ENCODE results near the gene VWCE. TPM values are rescaled to one million over a fixed set of nuclear protein-coding genes. Genes with fewer than 3 reads are reported as not detected.
"Not testable (repeated sequence)": the region's sequence is repeated elsewhere in the genome, so short reads cannot be mapped to it uniquely, and the experiment has no call there.

VWCE gene
- total RNA-seq, 2 experiments from 2014 or later, result 0.79 to 5.5 TPM

- H3K9me2 ChIP-seq (ENCODE audit: insufficient read depth, low read length), result no peaks in the 10 kb centered on the region
- TF ChIP-seq, protein P1, sequence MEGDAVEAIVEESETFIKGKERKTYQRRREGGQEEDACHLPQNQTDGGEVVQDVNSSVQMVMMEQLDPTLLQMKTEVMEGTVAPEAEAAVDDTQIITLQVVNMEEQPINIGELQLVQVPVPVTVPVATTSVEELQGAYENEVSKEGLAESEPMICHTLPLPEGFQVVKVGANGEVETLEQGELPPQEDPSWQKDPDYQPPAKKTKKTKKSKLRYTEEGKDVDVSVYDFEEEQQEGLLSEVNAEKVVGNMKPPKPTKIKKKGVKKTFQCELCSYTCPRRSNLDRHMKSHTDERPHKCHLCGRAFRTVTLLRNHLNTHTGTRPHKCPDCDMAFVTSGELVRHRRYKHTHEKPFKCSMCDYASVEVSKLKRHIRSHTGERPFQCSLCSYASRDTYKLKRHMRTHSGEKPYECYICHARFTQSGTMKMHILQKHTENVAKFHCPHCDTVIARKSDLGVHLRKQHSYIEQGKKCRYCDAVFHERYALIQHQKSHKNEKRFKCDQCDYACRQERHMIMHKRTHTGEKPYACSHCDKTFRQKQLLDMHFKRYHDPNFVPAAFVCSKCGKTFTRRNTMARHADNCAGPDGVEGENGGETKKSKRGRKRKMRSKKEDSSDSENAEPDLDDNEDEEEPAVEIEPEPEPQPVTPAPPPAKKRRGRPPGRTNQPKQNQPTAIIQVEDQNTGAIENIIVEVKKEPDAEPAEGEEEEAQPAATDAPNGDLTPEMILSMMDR (conservative IDR thresholded peaks at IDR 0.05; ENCODE audit: low read length), result no peak
- no peak for TF ChIP-seq EZH2phosphoT487 (IDR thresholded peaks at IDR 0.05; ENCODE audit: borderline replicate concordance, low read depth, low read length)
- H2AFZ ChIP-seq (ENCODE audit: low read length), result no peak overlapping the region
- H3K36me3 ChIP-seq (ENCODE audit: insufficient read depth, low read length), result no peaks in the 10 kb centered on the region
- ChIA-PET POLR2A (interaction anchor here (0.6 kb wide), 1 partner anchor 16 kb away, joined by 3 read pairs; no protein-coding TSS in a partner anchor), CTCF (ENCODE audit: unreplicated experiment) (no interaction called here)
- no peak overlapping the region for H3K4me3 ChIP-seq (ENCODE audit: low read depth, low read length, poor library complexity, severe bottlenecking)
- no peak for DNase-seq (ENCODE audit: low spot score)
- no peaks in the 10 kb centered on the region for H3K4me1 ChIP-seq (ENCODE audit: insufficient read depth, low read length, poor library complexity, severe bottlenecking)
- no peak overlapping the region for H3K27ac ChIP-seq (ENCODE audit: low read depth, low read length, poor library complexity, severe bottlenecking)
- H3K79me2 ChIP-seq (ENCODE audit: insufficient read depth, low read depth, low read length), result no peaks in the 10 kb centered on the region
- intact Hi-C loops (cut with micrococcal nuclease; ENCODE audit: unreplicated experiment), result no loop called here
- no peak overlapping the region for H3K4me2 ChIP-seq (ENCODE audit: low read length)
- BruUV-seq (replicated peaks), result no TSS peak
- no peaks in the 10 kb centered on the region for H4K20me1 ChIP-seq (ENCODE audit: insufficient read depth, low read length)
- H3K9me3 ChIP-seq (ENCODE audit: low read length), result no peaks in the 10 kb centered on the region
Observed at GRCh38 chr11:61256710-61257482, 38.2 kb downstream of the VWCE start.

- Histone ChIP-seq H3K9me2 (ENCODE audit: insufficient read depth, low read length) (no peaks in the 10 kb centered on the region), H4K20me1 (ENCODE audit: insufficient read depth, low read length) (no peaks in the 10 kb centered on the region), H3K79me2 (ENCODE audit: insufficient read depth, low read depth, low read length) (no peaks in the 10 kb centered on the region), H3K36me3 (ENCODE audit: insufficient read depth, low read length) (no peaks in the 10 kb centered on the region), H3K4me2 (ENCODE audit: low read length) (no peak overlapping the region), H3K27ac (ENCODE audit: low read depth, low read length, poor library complexity, severe bottlenecking) (no peak overlapping the region), H3K4me3 (ENCODE audit: low read depth, low read length, poor library complexity, severe bottlenecking) (no peak overlapping the region), H3K4me1 (ENCODE audit: insufficient read depth, low read length, poor library complexity, severe bottlenecking) (no peaks in the 10 kb centered on the region), H2AFZ (ENCODE audit: low read length) (no peak overlapping the region), H3K9me3 (ENCODE audit: low read length) (no peaks in the 10 kb centered on the region)
- TF ChIP-seq, protein P1 (conservative IDR thresholded peaks at IDR 0.05; ENCODE audit: low read length), result peak; percentile 85
- no peak for TF ChIP-seq EZH2phosphoT487 (IDR thresholded peaks at IDR 0.05; ENCODE audit: borderline replicate concordance, low read depth, low read length)
- no TSS peak for BruUV-seq (replicated peaks)
- CTCF ChIA-PET (ENCODE audit: unreplicated experiment), result no interaction called here
- POLR2A ChIA-PET, result interaction anchor here (0.6 kb wide), 1 partner anchor 227 kb away, joined by 3 read pairs; no protein-coding TSS in a partner anchor
- peak; percentile 69 for DNase-seq (ENCODE audit: low spot score)
- intact Hi-C loops (cut with micrococcal nuclease; ENCODE audit: unreplicated experiment), result loop anchor here (1.0 kb wide), 1 partner anchor 131 kb away; no protein-coding TSS in a partner anchor
Observed at GRCh38 chr11:61254403-61255025, 40.6 kb downstream of the VWCE start.

GRCh38 chr11:61252332-61252731, 42.8 kb downstream of the VWCE start:
- H3K9me3 ChIP-seq (ENCODE audit: low read length); intact Hi-C loops (cut with micrococcal nuclease; ENCODE audit: unreplicated experiment); H4K20me1 ChIP-seq (ENCODE audit: insufficient read depth, low read length); H3K9me2 ChIP-seq (ENCODE audit: insufficient read depth, low read length); H2AFZ ChIP-seq (ENCODE audit: low read length); H3K27ac ChIP-seq (ENCODE audit: low read depth, low read length, poor library complexity, severe bottlenecking); BruUV-seq (replicated peaks); H3K36me3 ChIP-seq (ENCODE audit: insufficient read depth, low read length); H3K4me3 ChIP-seq (ENCODE audit: low read depth, low read length, poor library complexity, severe bottlenecking); H3K79me2 ChIP-seq (ENCODE audit: insufficient read depth, low read depth, low read length); H3K4me2 ChIP-seq (ENCODE audit: low read length); DNase-seq (ENCODE audit: low spot score); H3K4me1 ChIP-seq (ENCODE audit: insufficient read depth, low read length, poor library complexity, severe bottlenecking): not testable (repeated sequence)
- CTCF ChIA-PET (ENCODE audit: unreplicated experiment), result interaction anchor here (1.4 kb wide), 1 partner anchor 183 kb away, joined by 4 read pairs; no protein-coding TSS in a partner anchor
- POLR2A ChIA-PET, result interaction anchor here (0.5 to 1.2 kb wide), 3 partner anchors 60 to 258 kb away, joined by 3 to 4 read pairs (median 4); no protein-coding TSS in a partner anchor

DNA sequence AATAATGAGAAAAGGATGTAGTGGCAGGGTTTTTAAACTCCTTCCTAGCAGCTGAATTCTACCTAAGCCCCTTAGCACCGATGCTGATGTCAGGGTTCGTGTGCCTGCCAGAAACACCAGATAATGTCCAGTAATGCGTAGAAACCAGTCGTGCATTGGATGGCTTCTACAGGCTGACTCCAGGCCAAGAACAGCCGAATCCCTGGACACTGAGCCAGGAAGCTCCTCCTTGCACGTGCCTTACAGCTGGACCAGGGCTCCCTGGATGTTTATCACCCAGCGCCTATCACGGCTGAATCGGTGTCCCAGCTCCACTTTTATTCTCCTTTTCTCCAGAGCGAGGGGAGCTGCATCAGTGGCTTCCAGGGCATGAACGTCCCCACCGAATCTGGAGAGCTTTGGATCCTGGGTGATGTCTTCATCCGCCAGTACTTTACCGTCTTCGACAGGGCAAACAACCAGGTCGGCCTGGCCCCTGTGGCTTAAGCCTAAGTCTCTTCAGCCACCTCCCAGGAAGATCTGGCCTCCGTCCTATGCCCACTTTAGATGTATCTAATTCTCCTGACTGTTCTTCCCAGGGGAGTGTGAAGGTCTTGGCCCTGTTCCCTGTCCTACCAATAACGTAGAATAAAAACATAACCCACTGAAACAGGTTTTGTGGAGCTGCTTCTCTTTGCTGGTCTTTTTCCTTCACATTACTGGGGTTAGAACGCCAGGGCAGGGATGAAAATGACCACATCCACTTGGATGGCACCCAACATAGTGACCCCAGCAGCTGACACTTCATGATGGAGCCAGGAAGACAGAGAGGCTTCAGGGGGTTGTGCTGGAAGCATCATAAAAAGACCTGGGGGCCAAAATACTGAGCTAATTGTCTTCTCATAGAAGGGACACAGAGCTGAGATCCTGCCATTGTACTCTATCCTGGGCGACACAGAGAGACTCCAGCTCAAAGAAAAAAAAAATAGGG, 44.0 kb downstream of the VWCE start:
- H3K79me2 ChIP-seq (ENCODE audit: insufficient read depth, low read depth, low read length); H3K4me1 ChIP-seq (ENCODE audit: insufficient read depth, low read length, poor library complexity, severe bottlenecking); H3K9me2 ChIP-seq (ENCODE audit: insufficient read depth, low read length); H3K9me3 ChIP-seq (ENCODE audit: low read length); H4K20me1 ChIP-seq (ENCODE audit: insufficient read depth, low read length); H3K36me3 ChIP-seq (ENCODE audit: insufficient read depth, low read length); H2AFZ ChIP-seq (ENCODE audit: low read length); DNase-seq (ENCODE audit: low spot score); H3K4me2 ChIP-seq (ENCODE audit: low read length); H3K27ac ChIP-seq (ENCODE audit: low read depth, low read length, poor library complexity, severe bottlenecking); intact Hi-C loops (cut with micrococcal nuclease; ENCODE audit: unreplicated experiment); H3K4me3 ChIP-seq (ENCODE audit: low read depth, low read length, poor library complexity, severe bottlenecking); BruUV-seq (replicated peaks): not testable (repeated sequence)
- POLR2A ChIA-PET, result interaction anchor here (0.6 to 1.2 kb wide), 2 partner anchors 61 to 158 kb away, joined by 3 to 4 read pairs; no protein-coding TSS in a partner anchor
- CTCF ChIA-PET (ENCODE audit: unreplicated experiment), result interaction anchor here (1.4 kb wide), 1 partner anchor 184 kb away, joined by 4 read pairs; no protein-coding TSS in a partner anchor

Measured in OCI-LY7 (cell line).